ENCODE data around the gene RNASE13.
A peak's percentile ranks its signal among the peaks of the same experiment; 100 is the strongest.
"Not testable (repeated sequence)": the region's sequence is repeated elsewhere in the genome, so short reads cannot be mapped to it uniquely, and the experiment has no call there.

The RNASE13 gene

DNA sequence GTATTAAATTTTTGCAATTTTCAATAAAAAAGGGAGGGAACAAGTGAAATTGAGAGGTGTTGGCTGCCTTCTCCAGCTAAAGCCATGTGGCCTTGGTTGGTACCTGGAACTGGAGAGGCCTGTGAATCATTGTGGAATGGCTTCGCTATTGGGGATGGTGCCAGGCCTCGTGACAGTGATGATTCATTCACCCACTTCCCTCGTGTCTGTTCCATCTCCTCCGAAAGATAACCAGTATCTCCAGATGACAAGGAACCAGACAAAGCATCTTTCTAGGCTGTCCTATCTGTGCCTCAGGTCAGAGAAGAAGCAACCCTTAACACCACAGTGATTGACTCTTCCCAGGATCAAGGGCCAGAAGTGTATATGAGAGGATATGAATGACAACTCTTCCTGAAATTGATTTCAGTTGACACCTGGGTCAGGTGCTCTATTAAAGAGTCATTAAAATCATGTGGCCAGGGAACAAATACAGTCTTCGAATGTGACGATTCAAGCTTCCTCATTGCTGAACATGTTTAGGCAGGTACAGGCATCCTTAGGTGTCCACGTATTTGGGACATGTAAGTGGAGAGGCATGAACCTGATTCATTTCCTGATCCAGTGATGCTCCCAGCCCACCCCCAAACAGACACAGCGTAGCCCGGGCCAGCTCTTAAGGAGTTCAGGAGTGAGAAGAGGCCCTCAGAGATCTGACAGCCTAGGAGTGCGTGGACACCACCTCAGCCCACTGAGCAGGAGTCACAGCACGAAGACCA is 7.2 kb upstream of the RNASE13 start, which contains the start of gene RNASE7:
RNASE7 (plus strand) TSS at position 687 of the 758 bp plus-strand sequence. CDS start 631 bp downstream, outside the sequence.
- no peak for TF ChIP-seq CTCF (IDR thresholded peaks at IDR 0.05; ENCODE audit: insufficient read depth, low read depth, low read length, missing control alignments)
- peak; percentile 98 for DNase-seq (ENCODE audit: low read depth)
- peak within 1 kb of the TSS; percentile 21 for H3K4me3 ChIP-seq (ENCODE audit: low read length)

GRCh38 chr14:21040941-21041340 is 6.3 kb upstream of the RNASE13 start:
- not testable (repeated sequence) for H3K4me3 ChIP-seq (ENCODE audit: low read length); DNase-seq (ENCODE audit: low read depth)

- no peak for TF ChIP-seq CTCF (IDR thresholded peaks at IDR 0.05; ENCODE audit: insufficient read depth, low read depth, low read length, missing control alignments)
- no peak for DNase-seq (ENCODE audit: low read depth)
- no peak overlapping the region for H3K4me3 ChIP-seq (ENCODE audit: low read length)
Measured at GRCh38 chr14:21040370-21040925, 5.8 kb upstream of the RNASE13 start.

- H3K4me3 ChIP-seq (ENCODE audit: low read length): no peak overlapping the region
- peak; percentile 81 for DNase-seq (ENCODE audit: low read depth)
- peak; percentile 79 for TF ChIP-seq CTCF (IDR thresholded peaks at IDR 0.05; ENCODE audit: insufficient read depth, low read depth, low read length, missing control alignments)
Measured at GRCh38 chr14:21039585-21040369, 5.2 kb upstream of the RNASE13 start.

GRCh38 chr14:21038441-21039422 is 4.1 kb upstream of the RNASE13 start:
- no peak for DNase-seq (ENCODE audit: low read depth)
- no peak for TF ChIP-seq CTCF (IDR thresholded peaks at IDR 0.05; ENCODE audit: insufficient read depth, low read depth, low read length, missing control alignments)
- H3K4me3 ChIP-seq (ENCODE audit: low read length): no peak overlapping the region

GRCh38 chr14:21037156-21037555 is 2.5 kb upstream of the RNASE13 start:
- no peak for TF ChIP-seq CTCF (IDR thresholded peaks at IDR 0.05; ENCODE audit: insufficient read depth, low read depth, low read length, missing control alignments)
- H3K4me3 ChIP-seq (ENCODE audit: low read length): no peak overlapping the region
- no peak for DNase-seq (ENCODE audit: low read depth)
